Common myeloid progenitor, CD34-positive (primary cell): ENCODE results near the gene KIF4A.

Experiments used
- CTCF ChIA-PET: fragments of 350-600 bp; sonication (Branson Sonifier 250); formaldehyde crosslinking; loops from one replicate; lab custom pipeline; 2021; ENCODE audit warnings: antibody characterized with exemption; lab: Charles Lee
- POLR2A ChIA-PET: fragments of 350-600 bp; sonication (Branson Sonifier 250); formaldehyde crosslinking; loops from one replicate; lab custom pipeline; 2021; ENCODE audit warnings: antibody characterized with exemption; lab: Charles Lee
- DNase-seq, 3 donors: peaks; one replicate each; pipeline versions ENCODE4 v3.0.0 to v3.0.0-alpha.2; 2013
- H3K27ac ChIP-seq, 2 experiments: 1 replicate in 1 of 2; 2 replicates in 1 of 2; pipeline ENCODE4 v1.7.0; 2013; ENCODE audit warnings: inconsistent platforms in 2 of 2, low read length in 2 of 2, mild to moderate bottlenecking in 2 of 2, low read depth in 1 of 2, moderate library complexity in 1 of 2; ENCODE audit not compliant: severe bottlenecking in 2 of 2, insufficient read depth in 1 of 2, poor library complexity in 1 of 2
- H3K27me3 ChIP-seq, 5 experiments: replicated peaks in 2 of 5; 1 replicate in 3 of 5; 2 replicates in 2 of 5; pipeline versions ENCODE4 v1.6.1 to v1.7.0; 2013; ENCODE audit warnings: low read length in 4 of 5, mild to moderate bottlenecking in 2 of 5, moderate library complexity in 2 of 5, inconsistent platforms in 1 of 5; ENCODE audit not compliant: insufficient read depth in 5 of 5, control insufficient read depth in 4 of 5
- H3K36me3 ChIP-seq, 4 experiments: 1 replicate in 2 of 4; 2 replicates in 2 of 4; pipeline versions ENCODE4 v1.6.1 to v1.7.0; 2013; ENCODE audit warnings: low read length in 3 of 4, control low read depth in 1 of 4, mild to moderate bottlenecking in 1 of 4; ENCODE audit not compliant: control insufficient read depth in 4 of 4, insufficient read depth in 4 of 4
- H3K4me1 ChIP-seq, 4 experiments: 1 replicate in 3 of 4; 2 replicates in 1 of 4; pipeline versions ENCODE4 v1.6.1 to v1.7.1; 2013; ENCODE audit warnings: low read length in 3 of 4, mild to moderate bottlenecking in 3 of 4, control low read depth in 1 of 4, inconsistent platforms in 1 of 4, moderate library complexity in 1 of 4; ENCODE audit not compliant: control insufficient read depth in 4 of 4, insufficient read depth in 4 of 4; ENCODE audit errors: control extremely low read depth in 1 of 4
- H3K4me3 ChIP-seq, 7 experiments: 1 replicate in 4 of 7; 2 replicates in 3 of 7; pipeline versions ENCODE4 v1.5.1 to v1.7.0; 2013; ENCODE audit warnings: mild to moderate bottlenecking in 7 of 7, low read length in 6 of 7, moderate library complexity in 6 of 7, inconsistent platforms in 2 of 7, low read depth in 2 of 7, control low read depth in 1 of 7; ENCODE audit not compliant: insufficient read depth in 4 of 7, control insufficient read depth in 1 of 7; ENCODE audit errors: extremely low read depth in 1 of 7
- H3K9me3 ChIP-seq, 5 experiments: 1 replicate in 4 of 5; 2 replicates in 1 of 5; pipeline versions ENCODE4 v1.6.1 to v1.7.1; 2013; ENCODE audit warnings: low read length in 4 of 5, mild to moderate bottlenecking in 2 of 5, inconsistent platforms in 1 of 5, low read depth in 1 of 5, moderate library complexity in 1 of 5; ENCODE audit not compliant: control insufficient read depth in 4 of 5, insufficient read depth in 2 of 5; ENCODE audit errors: control extremely low read depth in 1 of 5
- WGBS: methylation state at CpG from one replicate; pipeline ENCODE4 v1.1.5; 2013; ENCODE audit not compliant: insufficient coverage; 5-methylcytosine and 5-hydroxymethylcytosine counted together

The KIF4A gene

DNA sequence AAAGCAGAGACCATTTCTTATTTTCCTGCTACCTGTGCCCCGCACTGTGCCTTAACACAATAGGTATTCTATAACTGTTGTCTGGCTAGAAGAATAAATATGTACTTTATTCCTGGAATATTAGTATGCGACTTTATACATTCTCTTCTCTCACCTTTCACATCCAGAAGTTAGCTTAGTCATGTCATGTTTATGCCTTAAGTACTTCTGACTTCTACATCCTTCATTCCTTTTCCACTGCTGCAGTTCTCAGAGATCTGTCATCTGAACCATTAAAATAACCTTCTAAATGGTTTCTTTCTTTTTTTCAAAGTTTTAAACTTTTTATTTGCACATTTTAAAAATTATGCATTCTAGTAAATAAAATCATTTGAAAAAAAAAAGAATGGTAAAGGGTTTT is 34.4 kb downstream of the KIF4A start:
- H3K4me1 ChIP-seq: no peaks in the 10 kb centered on the region
- ChIA-PET CTCF (no interaction called here), POLR2A (no interaction called here)
- H3K27me3 ChIP-seq: no peaks in the 10 kb centered on the region
- 80% methylated on average over 1 of the region's 2 CpGs for WGBS
- H3K36me3 ChIP-seq: no peaks in the 10 kb centered on the region
- no peak overlapping the region for H3K27ac ChIP-seq
- no peaks in the 10 kb centered on the region for H3K9me3 ChIP-seq
- DNase-seq: no peak
- H3K4me3 ChIP-seq: no peak overlapping the region

DNA sequence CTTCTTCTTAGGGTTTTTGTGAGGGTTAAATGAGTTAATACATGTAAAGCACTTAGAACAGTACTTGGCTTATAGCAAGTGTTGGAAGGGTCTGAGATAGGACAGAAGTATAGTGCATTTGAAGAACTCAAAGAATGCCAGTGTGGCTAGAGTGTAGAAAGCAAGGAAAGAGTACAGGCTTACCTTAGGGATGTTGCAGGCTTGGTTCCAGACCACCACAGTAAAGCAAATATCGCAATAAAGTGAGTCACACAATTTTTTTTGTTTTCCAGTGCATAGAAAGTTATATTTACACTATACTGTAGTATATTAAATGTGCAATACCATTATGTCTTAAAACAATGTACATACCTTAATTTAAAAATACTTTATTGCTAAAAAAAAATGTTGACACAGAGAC is 41.3 kb downstream of the KIF4A start:
- CTCF ChIA-PET: interaction anchor here (2.3 kb wide), 1 partner anchor 102 kb away, joined by 9 read pairs; no protein-coding TSS in a partner anchor
- WGBS: no CpG with 5 or more reads among the region's 1 CpG
- no peaks in the 10 kb centered on the region for H3K4me1 ChIP-seq
- POLR2A ChIA-PET: no interaction called here
- H3K36me3 ChIP-seq: peaks cover 0 to 3% (median 2%) of the 10 kb centered on the region in 4 experiments
- no peaks in the 10 kb centered on the region for H3K27me3 ChIP-seq
- no peak overlapping the region for H3K27ac ChIP-seq
- no peak for DNase-seq
- H3K9me3 ChIP-seq: no peaks in the 10 kb centered on the region
- H3K4me3 ChIP-seq: no peak overlapping the region

DNA sequence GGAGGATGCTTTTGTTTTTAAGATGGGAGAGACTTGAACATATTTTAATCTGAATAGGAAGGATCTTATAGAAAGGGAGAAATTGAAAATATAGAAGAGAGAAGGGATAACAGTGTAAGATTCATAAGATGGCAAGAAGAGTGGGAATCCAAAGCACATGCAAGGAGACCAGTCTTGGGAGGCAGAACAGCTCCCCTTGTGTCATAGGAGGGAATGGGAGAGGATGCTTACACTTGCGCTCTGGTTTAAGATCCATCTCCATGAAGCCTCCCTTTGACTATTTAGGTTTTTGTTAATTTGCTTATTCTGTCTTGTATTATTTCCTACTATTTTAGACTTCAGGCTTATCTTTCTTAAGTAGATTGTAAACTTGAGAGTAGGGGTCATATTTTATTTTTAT is 42.7 kb downstream of the KIF4A start:
- no peak overlapping the region for H3K4me3 ChIP-seq
- no peaks in the 10 kb centered on the region for H3K9me3 ChIP-seq
- no peaks in the 10 kb centered on the region for H3K27me3 ChIP-seq
- H3K27ac ChIP-seq: no peak overlapping the region
- CTCF ChIA-PET: no interaction called here
- no peak for DNase-seq
- POLR2A ChIA-PET: no interaction called here
- no CpG with 5 or more reads among the region's 1 CpG for WGBS
- peaks cover 0 to 3% (median 2%) of the 10 kb centered on the region in 4 experiments for H3K36me3 ChIP-seq
- no peaks in the 10 kb centered on the region for H3K4me1 ChIP-seq

DNA sequence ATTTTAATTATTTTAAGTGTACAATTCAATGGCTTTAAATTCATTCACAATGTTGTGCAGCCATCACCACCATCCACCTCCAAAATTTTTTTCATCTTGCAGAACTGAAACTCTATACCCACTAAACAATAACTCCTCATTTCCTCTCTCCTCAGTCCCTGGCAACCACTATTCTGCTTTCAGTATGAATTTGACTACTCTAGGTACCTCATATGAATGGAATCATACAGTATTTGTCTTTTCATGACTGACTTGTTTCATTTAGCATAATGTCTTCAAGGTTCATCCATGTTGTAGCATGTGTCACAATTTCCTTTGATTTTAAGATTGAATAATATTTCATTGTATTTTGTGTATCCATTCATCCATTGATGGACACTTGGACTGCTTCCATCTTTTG is 46.9 kb downstream of the KIF4A start:
- Histone ChIP-seq H3K9me3 (no peaks in the 10 kb centered on the region), H3K27me3 (no peaks in the 10 kb centered on the region), H3K36me3 (peaks cover 0 to 3% (median 2%) of the 10 kb centered on the region in 4 experiments), H3K4me1 (no peaks in the 10 kb centered on the region), H3K27ac (no peak overlapping the region), H3K4me3 (no peak overlapping the region)
- POLR2A ChIA-PET: no interaction called here
- DNase-seq: no peak
- CTCF ChIA-PET: no interaction called here

DNA sequence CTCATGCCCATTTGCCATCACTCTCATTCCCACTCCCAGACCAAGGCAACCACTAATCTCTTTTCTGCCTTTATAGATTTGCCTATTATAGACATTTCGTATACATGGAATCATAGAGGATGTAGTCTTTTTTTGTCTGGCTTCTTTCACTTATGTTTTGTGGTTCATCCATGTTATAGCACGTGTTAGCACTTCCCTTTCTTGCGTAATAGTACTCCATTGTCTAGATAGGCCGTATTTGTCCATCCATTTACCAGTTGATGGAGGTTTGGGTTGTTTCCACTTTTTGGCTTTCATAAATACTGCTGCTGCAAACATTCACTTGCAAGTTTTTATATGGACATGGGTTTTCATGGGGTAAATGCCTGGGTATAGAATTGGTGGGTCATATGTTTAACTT is 48.4 kb downstream of the KIF4A start:
- Histone ChIP-seq H3K27me3 (no peaks in the 10 kb centered on the region), H3K4me3 (no peak overlapping the region), H3K9me3 (no peaks in the 10 kb centered on the region), H3K27ac (no peak overlapping the region), H3K4me1 (no peaks in the 10 kb centered on the region), H3K36me3 (peaks cover 0 to 8% (median 5%) of the 10 kb centered on the region in 4 experiments)
- POLR2A ChIA-PET: no interaction called here
- no peak for DNase-seq
- CTCF ChIA-PET: no interaction called here
- 30% methylated on average over 1 of the region's 4 CpGs for WGBS

DNA sequence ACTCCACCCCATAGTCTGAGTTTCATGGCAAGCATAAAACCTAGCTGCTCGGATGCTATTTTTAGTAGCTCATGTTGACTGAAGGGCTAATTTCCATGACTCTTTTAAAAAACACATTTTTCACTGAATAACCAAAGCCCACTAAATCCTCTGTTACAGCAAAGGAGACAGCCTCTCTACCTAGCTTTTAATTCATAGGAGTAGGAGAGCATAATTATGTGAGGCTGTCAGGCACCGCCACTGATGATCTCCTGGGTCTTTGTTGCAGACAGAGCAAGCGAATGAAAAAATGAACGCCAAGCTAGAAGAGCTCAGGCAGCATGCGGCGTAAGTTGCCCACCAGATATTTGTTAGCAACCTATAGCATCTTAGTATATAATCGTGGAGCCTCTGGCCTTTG is 53.5 kb downstream of the KIF4A start:
- Histone ChIP-seq H3K4me3 (no peak overlapping the region), H3K27me3 (no peaks in the 10 kb centered on the region), H3K9me3 (peaks cover 0 to 2% (median 0%) of the 10 kb centered on the region in 5 experiments), H3K4me1 (no peaks in the 10 kb centered on the region), H3K27ac (no peak overlapping the region), H3K36me3 (peaks cover 0 to 16% (median 13%) of the 10 kb centered on the region in 4 experiments)
- no peak for DNase-seq
- POLR2A ChIA-PET: no interaction called here
- 91% methylated on average over 7 of the region's 7 CpGs for WGBS
- CTCF ChIA-PET: no interaction called here

DNA sequence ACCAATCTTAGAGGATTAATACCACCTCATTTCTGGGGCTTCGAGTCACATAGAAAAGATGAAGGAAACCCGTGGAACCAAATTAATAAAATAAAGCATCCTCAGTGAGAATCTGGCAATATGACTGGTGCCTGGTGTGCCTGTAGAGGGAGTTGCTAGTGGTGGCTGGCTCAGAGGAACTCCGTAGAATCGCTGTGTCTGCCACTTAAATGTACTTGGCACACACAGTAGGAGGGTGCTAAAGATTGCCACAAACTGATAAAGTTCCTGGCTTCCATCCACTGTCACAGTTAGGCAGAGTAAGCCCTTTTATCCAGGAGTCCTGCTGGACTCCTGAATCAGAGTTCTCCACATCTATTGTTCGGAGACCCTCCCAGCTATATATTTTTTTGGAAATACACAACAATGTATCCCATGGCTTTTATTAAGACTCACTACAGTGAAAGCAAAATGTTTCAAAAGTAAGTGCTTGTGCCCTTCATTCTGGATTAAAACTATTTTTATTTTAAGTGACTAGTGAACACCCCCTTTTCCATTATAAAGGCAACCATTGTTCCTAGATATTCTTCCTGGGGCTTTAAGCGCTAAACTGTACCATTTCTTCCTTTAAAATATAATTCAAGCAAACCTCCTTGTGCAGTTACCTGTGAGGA is 56.6 kb downstream of the KIF4A start:
- CTCF ChIA-PET: no interaction called here
- peaks cover 0 to 16% (median 12%) of the 10 kb centered on the region in 4 experiments for H3K36me3 ChIP-seq
- no peak for DNase-seq
- POLR2A ChIA-PET: no interaction called here
- H3K4me1 ChIP-seq: no peaks in the 10 kb centered on the region
- WGBS: 83% methylated on average over 4 of the region's 6 CpGs
- H3K27me3 ChIP-seq: no peaks in the 10 kb centered on the region
- H3K4me3 ChIP-seq: no peak overlapping the region
- peaks cover 0 to 3% (median 2%) of the 10 kb centered on the region in 5 experiments for H3K9me3 ChIP-seq
- H3K27ac ChIP-seq: no peak overlapping the region
